Measurements from ENCODE around the gene FLOT2.

- TF ChIP-seq CTCF (IDR thresholded peaks at IDR 0.05) (no peak), POLR2A (IDR thresholded peaks at IDR 0.05; ENCODE audit: low read depth) (no peak)
Observed at GRCh38 chr17:28897769-28898526, 415 bp upstream of the FLOT2 start.
